GM12872 (cell line): Measurements from ENCODE around the gene KLHL30.

Experiments used
- TF ChIP-seq, protein P1 (sequence below): IDR thresholded peaks from 3 replicates; pipeline ENCODE4 v1.5.1; 2011; ENCODE audit warnings: low read depth, mild to moderate bottlenecking, low read length, moderate library complexity; ENCODE audit not compliant: insufficient read depth

The KLHL30 gene

DNA sequence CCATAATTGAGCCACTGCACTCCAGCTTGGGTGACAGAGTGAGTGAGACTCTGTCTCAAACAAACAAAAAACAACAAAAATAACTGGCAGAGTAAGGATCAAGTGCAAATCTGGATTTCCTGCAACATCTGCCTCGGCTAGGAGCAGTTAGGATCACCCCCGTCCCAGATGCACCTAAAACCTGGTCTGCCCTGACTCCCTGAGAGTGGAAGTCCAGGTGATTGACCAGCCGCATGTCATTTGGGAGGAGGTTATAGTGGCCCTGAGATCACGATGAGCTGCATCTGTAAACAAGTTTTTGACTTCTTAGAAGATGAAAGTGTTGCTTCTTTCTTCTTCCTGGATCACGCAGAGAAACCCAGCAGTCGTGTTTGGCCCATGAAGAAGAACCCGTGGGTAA, 43.3 kb upstream of the KLHL30 start:
- TF ChIP-seq, protein P1, sequence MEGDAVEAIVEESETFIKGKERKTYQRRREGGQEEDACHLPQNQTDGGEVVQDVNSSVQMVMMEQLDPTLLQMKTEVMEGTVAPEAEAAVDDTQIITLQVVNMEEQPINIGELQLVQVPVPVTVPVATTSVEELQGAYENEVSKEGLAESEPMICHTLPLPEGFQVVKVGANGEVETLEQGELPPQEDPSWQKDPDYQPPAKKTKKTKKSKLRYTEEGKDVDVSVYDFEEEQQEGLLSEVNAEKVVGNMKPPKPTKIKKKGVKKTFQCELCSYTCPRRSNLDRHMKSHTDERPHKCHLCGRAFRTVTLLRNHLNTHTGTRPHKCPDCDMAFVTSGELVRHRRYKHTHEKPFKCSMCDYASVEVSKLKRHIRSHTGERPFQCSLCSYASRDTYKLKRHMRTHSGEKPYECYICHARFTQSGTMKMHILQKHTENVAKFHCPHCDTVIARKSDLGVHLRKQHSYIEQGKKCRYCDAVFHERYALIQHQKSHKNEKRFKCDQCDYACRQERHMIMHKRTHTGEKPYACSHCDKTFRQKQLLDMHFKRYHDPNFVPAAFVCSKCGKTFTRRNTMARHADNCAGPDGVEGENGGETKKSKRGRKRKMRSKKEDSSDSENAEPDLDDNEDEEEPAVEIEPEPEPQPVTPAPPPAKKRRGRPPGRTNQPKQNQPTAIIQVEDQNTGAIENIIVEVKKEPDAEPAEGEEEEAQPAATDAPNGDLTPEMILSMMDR = no peak

DNA sequence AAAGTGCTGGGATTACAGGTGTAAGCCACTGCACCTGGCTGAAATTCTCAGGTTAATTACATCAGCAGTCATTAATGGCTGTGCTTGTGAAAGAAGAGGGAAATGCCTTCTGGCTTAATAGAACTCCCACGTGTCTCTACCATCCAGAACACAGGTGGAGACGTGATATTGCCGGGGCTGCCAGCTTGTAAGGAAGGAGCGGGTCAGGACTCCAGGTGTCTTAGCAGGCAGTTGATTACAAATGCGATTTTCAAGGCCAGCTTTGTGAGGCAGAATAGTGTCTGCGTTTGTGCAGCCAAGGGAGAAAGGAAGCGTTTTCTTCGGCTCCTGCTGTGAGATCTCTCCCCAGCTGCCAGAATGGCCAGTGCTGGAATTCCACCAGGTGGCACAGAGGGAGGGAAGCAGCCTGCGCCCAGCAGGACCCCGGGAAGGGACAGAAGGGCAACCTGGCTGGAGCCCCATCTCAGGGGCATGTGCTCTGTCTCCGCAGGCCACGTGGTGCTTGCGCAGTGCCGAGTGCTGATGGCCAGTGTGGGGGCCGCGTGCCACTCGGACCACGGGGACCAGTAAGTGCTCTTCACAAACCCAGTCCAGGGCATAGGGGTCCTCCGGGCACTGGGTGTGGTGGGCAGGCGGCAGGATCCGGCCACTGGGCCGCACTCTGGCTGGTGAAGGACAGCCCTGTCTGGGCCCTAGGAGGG, 42.0 kb upstream of the KLHL30 start:
- TF ChIP-seq, protein P1 = no peak

DNA sequence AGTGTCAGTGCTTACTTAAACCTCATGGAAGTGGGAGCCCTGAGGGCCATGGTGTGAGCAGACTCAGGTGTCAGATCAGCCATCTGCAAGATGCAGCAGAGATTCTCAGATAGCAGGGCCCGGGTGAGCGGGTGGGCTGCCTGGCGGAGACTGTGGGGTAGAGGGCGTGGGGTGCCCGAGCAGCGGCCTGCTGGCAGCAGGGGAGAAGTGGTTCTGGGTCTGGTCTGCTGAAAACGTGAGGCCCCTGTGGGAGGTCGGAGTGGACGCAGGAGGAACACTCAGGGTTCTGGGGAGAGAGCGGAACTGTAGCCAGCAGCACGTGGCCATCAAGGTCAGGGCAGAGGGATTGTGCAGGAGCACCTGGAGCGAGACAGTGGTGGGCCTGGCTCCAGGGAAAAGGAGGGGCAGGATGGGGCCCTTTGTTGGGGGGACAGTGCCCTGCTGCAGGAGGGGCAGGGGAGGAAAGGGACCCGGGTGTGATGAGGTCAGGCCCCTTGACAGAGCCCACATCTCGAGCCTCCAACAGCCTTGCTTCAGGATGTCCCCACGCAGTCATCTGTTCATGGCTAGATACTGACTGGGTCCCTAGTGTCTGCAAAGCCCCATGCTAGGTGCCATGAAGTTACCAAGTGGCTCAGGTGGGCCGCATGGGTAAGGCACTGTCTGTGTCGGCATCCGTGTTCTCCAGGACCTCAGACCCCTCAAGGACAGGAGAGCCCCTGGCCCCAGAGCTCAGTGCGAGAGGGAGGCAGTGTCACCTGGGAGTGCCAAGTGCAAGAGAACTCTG, 41.1 kb upstream of the KLHL30 start:
- TF ChIP-seq, protein P1 = no peak

DNA sequence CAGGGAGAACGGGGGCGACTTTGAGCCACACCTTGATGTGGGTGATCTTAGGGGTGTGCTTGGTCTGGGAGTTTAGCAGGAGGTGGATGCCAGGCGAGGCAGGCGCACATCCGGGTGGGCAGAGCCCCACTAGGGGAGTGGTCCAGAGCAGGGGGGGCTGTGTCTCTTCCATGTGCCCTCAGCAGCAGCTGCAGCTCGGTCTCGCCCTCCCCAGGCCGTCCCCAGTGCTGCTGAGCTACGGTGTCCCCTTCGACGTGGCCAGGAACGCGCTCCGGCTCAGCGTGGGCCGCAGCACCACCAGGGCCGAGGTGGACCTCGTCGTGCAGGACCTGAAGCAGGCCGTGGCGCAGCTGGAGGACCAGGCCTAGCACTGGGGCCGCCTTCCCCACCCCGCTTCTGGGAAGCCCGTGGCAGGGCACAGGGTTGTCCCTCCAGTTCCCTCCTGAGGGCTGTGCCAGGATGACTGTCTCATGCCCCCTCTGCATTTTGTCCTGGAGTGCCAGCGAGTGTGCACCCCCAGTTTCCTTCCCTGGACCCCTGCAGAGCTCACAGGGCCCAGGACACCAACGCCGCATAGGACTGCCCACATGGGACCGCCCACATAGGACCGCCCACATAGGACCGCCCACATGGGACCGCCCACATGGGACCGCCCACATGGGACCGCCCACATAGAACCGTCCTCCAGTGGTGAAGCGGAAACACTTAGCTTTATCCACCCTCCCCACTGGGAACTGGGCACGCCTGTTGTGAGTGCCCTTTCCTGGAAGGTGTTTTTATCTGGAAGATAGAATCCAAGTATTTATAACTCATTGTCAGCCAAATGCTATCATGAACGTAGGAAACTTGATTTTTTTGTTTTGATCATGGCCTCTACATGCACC, 40.2 kb upstream of the KLHL30 start:
- TF ChIP-seq, protein P1 = no peak

DNA sequence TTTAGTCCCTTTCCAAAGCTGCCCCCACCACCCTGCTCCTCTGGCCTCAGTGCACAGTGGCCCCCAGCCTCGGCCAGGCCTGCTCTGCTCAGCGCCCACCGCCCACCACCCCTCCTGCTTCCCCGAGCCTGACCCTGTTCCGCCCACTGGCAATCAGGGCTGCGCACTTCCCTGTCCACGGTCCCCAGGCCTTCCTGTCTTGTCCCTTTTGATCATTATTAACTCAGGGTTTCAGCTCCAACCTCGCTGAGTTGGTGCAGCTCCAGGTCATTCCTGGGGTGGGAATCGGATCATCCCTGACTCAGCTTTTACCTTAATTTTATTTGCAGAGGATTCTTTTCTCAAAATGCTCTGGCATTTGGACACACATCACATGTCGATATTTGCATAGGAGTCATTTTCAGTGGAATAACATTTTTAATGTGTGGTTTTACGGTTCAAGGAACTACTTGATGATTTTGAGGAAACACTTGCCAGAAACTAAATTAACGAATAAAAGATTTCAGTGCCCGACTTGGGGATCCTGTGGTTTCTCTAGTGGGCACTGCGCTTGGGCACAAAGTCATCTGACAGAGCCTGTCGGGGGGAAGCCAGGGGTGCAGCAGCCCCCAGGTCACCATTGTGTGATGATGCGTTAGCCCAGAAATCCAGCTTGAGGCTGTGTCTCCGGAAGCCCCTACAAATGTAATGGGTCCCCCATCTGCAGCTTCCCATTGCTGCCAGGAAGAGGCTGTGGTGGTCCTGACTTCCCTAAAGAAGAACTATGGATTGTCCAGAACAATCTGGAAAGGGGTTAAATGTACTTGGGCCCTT, 39.4 kb upstream of the KLHL30 start:
- TF ChIP-seq, protein P1 = no peak

DNA sequence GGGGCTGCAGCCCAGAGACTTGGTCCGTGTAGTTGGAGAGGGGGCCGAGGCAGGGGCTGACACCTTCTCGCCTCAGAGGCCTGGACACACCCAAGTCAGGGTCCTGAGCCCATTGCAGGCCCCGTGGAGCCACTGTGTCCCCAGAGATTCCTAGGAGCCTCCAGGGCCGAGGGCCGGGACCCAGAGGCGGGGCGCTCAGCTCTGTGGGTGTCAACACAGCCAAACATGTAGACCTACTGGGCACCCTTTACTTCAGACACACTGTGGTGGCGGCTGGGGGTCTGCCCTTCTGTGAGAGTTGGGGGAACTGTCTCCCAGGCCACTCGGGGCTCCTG, 38.8 kb upstream of the KLHL30 start:
- TF ChIP-seq, protein P1 = no peak
